ENCODE measurements around the gene SLC9A9. TPM values are rescaled to one million over a fixed set of nuclear protein-coding genes. Genes with fewer than 3 reads are reported as not detected.

SLC9A9 gene
- total RNA-seq, 4 donors from 2014 or later = 1.7 to 8.2 (median 3.6) TPM

DNA sequence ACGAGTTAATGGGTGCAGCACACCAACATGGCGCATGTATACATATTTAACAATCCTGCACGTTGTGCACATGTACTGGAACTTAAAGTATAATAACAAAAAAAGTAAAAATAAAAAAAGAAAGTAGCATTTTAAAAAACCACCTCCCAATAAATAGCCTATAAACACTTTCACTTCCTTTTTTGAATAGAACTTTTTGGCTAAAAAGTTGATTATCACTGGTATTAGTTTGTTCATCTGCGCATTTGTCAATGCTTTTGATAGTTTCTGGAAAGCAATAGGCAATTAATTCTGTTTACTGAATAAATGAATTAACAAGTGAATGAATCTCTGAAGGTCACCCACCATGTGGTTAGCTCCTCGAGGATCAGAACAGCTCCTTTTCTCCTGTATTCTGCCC lies 179.9 kb downstream of the SLC9A9 start:
- no peaks in the 10 kb centered on the region for H3K36me3 ChIP-seq
- DNase-seq (no peak), ATAC-seq (no peak)
- H3K4me3 ChIP-seq = no peak overlapping the region
- no peaks in the 10 kb centered on the region for H3K4me1 ChIP-seq
- no peak for TF ChIP-seq POLR2A (IDR thresholded peaks at IDR 0.05)
- no peak for TF ChIP-seq CTCF (IDR thresholded peaks at IDR 0.05 in 4 of 5, conservative IDR thresholded peaks at IDR 0.05 in 1 of 5)
- intact Hi-C loops (cut with DNase I; ENCODE audit: low total_unique reads) = no loop called here
- no peak overlapping the region for H3K27ac ChIP-seq
- no peaks in the 10 kb centered on the region for H3K27me3 ChIP-seq
- in situ Hi-C loops (cut with MboI; ENCODE audit: low sequenced_read_pairs in 4 of 4) = no loop called here
- no peaks in the 10 kb centered on the region for H3K9me3 ChIP-seq

GRCh38 chr3:143661677-143662076 lies 186.6 kb downstream of the SLC9A9 start:
- ATAC-seq (no peak), DNase-seq (no peak)
- Histone ChIP-seq H3K4me1 (no peaks in the 10 kb centered on the region), H3K27ac (no peak overlapping the region), H3K36me3 (no peaks in the 10 kb centered on the region), H3K27me3 (no peaks in the 10 kb centered on the region), H3K9me3 (no peaks in the 10 kb centered on the region), H3K4me3 (no peak overlapping the region)
- intact Hi-C loops (cut with DNase I; ENCODE audit: low total_unique reads) (no loop called here), in situ Hi-C loops (cut with MboI; ENCODE audit: low sequenced_read_pairs in 4 of 4) (no loop called here)
- TF ChIP-seq CTCF (IDR thresholded peaks at IDR 0.05 in 4 of 5, conservative IDR thresholded peaks at IDR 0.05 in 1 of 5) = no peak
- no peak for TF ChIP-seq POLR2A (IDR thresholded peaks at IDR 0.05)

DNA sequence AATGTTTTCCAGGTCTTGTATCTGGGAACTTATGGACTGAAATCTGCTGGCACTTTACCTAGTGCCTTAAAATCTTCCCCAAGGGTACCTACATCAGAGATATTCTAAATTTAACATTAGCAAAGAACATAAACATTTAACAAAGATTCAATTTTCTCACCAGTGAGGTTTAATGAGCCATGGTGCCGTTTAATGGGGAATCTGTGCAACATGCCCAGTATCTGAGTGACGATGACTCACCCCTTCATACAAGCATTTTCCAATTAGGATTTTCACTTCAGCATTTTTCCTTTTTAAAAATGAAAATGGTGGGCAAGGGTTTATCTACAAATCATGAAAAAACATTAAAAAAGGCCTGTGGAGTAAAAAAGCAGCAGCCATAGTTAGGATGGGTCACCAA lies 189.4 kb downstream of the SLC9A9 start:
- H3K4me3 ChIP-seq = no peak overlapping the region
- intact Hi-C loops (cut with DNase I; ENCODE audit: low total_unique reads) = no loop called here
- ATAC-seq (no peak), DNase-seq (no peak)
- H3K27ac ChIP-seq = no peak overlapping the region
- no peaks in the 10 kb centered on the region for H3K36me3 ChIP-seq
- no peaks in the 10 kb centered on the region for H3K27me3 ChIP-seq
- no peaks in the 10 kb centered on the region for H3K9me3 ChIP-seq
- TF ChIP-seq POLR2A (IDR thresholded peaks at IDR 0.05) (no peak), CTCF (IDR thresholded peaks at IDR 0.05 in 4 of 5, conservative IDR thresholded peaks at IDR 0.05 in 1 of 5) (no peak)
- in situ Hi-C loops (cut with MboI; ENCODE audit: low sequenced_read_pairs in 4 of 4) = no loop called here
- H3K4me1 ChIP-seq = no peaks in the 10 kb centered on the region

- in situ Hi-C loops (cut with MboI; ENCODE audit: low sequenced_read_pairs in 4 of 4) = no loop called here
- no peak for TF ChIP-seq CTCF (IDR thresholded peaks at IDR 0.05 in 4 of 5, conservative IDR thresholded peaks at IDR 0.05 in 1 of 5)
- TF ChIP-seq POLR2A (IDR thresholded peaks at IDR 0.05) = no peak
- intact Hi-C loops (cut with DNase I; ENCODE audit: low total_unique reads) = no loop called here
- Histone ChIP-seq H3K4me3 (no peak overlapping the region), H3K36me3 (no peaks in the 10 kb centered on the region), H3K4me1 (no peaks in the 10 kb centered on the region), H3K27ac (no peak overlapping the region), H3K9me3 (no peaks in the 10 kb centered on the region), H3K27me3 (no peaks in the 10 kb centered on the region)
- ATAC-seq = no peak
- no peak for DNase-seq
These were observed 190.2 kb downstream of the SLC9A9 start for GRCh38 chr3:143658116-143658515.

DNA sequence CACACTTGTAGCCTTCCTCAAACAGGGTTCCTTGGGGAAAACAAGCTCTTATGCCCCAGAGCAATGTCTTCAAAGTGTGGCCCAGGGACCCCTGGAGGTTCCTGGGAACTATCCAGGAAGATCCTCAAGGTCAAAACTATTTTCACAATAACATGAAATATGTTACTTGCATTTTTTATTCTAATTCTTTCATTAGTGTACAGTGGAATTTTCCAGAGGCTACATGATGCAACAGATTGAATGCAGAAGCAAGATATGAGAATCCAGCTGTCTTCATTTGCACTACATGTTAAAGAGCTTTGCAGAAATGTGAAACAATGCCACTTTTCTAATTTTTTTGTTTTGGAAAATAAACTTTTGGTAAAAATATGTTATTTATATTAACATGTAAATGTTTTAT lies 190.9 kb downstream of the SLC9A9 start:
- Histone ChIP-seq H3K9me3 (no peaks in the 10 kb centered on the region), H3K4me1 (no peaks in the 10 kb centered on the region), H3K4me3 (no peak overlapping the region), H3K36me3 (no peaks in the 10 kb centered on the region), H3K27me3 (no peaks in the 10 kb centered on the region), H3K27ac (no peak overlapping the region)
- no peak for DNase-seq
- TF ChIP-seq CTCF (IDR thresholded peaks at IDR 0.05 in 4 of 5, conservative IDR thresholded peaks at IDR 0.05 in 1 of 5) = no peak
- TF ChIP-seq POLR2A (IDR thresholded peaks at IDR 0.05) = no peak
- intact Hi-C loops (cut with DNase I; ENCODE audit: low total_unique reads) (no loop called here), in situ Hi-C loops (cut with MboI; ENCODE audit: low sequenced_read_pairs in 4 of 4) (no loop called here)
- ATAC-seq = no peak
